Fibroblast of mammary gland (primary cell): ENCODE results near the gene UQCRC2.

Experiments
- DNase-seq: peaks from one replicate; pipeline ENCODE4 v3.0.0-alpha.2; 2010; ENCODE audit warnings: low read depth
- H3K4me3 ChIP-seq: 2 replicates; pipeline ENCODE4 v1.5.1; 2011; ENCODE audit warnings: low read depth, mild to moderate bottlenecking, low read length, moderate library complexity; ENCODE audit not compliant: control insufficient read depth
- CTCF ChIP-seq: conservative IDR thresholded peaks from 2 replicates; pipeline ENCODE4 v1.5.1; 2011; ENCODE audit warnings: low read depth, low read length, inconsistent platforms; ENCODE audit not compliant: control insufficient read depth, insufficient read depth

Gene UQCRC2

GRCh38 chr16:22004341-22004740 is 51.2 kb downstream of the UQCRC2 start:
- no peak for TF ChIP-seq CTCF
- no peak for DNase-seq
- H3K4me3 ChIP-seq: no peak overlapping the region

GRCh38 chr16:22005746-22006145 is 52.6 kb downstream of the UQCRC2 start:
- H3K4me3 ChIP-seq: no peak overlapping the region
- no peak for TF ChIP-seq CTCF
- no peak for DNase-seq

DNA sequence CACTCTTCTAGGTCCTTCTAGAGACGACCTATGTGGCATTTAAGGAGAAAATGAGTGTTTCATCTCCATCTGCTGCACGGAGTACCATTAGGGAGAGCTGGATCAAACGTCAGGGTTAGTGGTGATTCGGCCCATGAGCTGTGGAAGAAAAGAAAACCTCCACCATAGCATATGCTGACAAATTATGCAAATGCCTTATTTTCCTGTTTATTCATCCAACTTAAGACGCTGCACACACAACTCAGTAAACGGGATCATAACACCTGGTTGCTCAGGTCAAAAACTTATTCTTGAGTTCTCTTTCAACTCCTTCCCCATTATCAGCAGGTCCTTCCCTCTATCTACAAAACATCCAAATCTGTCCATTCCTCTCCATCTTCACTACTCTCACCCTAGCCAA is 53.5 kb downstream of the UQCRC2 start:
- no peak overlapping the region for H3K4me3 ChIP-seq
- no peak for DNase-seq
- no peak for TF ChIP-seq CTCF

- DNase-seq: no peak
- TF ChIP-seq CTCF: no peak
- H3K4me3 ChIP-seq: peak overlapping the region; percentile 72
Measured at GRCh38 chr16:22007159-22007508, 54.0 kb downstream of the UQCRC2 start.

DNA sequence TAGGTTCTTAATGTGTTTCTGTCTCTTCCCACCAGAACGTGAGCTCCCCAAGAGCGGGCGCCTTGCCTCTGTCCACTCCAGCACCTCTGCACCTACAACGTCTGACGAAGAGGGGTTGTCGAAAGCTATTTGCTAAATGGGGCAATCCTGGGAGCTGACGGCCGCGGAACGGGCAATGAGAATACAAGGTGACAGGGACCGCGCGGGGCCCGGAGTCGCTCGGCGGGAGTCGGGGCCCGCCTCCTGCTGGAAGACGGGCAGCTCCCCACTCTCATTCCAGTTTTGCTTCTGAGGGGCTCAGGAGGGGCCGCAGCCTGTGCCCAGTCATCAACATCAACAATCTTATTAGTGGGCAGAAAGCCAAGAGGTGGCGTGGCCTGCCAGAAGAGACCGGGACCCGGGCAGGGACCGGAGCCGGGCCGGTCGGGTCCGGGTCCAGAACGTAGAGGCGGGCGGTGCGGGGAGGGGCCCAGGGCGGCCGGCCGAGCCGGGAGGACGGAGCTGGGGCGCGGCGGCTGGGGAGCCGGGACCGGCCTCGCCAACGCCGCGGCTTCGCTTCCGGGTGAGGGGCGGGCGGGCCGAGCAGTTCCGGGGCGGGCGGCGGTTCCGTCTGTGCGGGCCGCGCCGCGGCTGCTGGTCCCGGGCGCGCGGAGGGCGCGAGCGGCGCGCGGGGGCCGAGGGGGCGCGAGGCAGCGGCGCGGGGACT is 54.5 kb downstream of the UQCRC2 start, which contains the start of gene MOSMO:
TSS of gene MOSMO (plus strand) at position 603 of the 706 bp plus-strand sequence. CDS start 191 bp downstream, outside the sequence.
- peak within 1 kb of the TSS; percentile 83 for H3K4me3 ChIP-seq
- DNase-seq: peak; percentile 64
- no peak for TF ChIP-seq CTCF

DNA sequence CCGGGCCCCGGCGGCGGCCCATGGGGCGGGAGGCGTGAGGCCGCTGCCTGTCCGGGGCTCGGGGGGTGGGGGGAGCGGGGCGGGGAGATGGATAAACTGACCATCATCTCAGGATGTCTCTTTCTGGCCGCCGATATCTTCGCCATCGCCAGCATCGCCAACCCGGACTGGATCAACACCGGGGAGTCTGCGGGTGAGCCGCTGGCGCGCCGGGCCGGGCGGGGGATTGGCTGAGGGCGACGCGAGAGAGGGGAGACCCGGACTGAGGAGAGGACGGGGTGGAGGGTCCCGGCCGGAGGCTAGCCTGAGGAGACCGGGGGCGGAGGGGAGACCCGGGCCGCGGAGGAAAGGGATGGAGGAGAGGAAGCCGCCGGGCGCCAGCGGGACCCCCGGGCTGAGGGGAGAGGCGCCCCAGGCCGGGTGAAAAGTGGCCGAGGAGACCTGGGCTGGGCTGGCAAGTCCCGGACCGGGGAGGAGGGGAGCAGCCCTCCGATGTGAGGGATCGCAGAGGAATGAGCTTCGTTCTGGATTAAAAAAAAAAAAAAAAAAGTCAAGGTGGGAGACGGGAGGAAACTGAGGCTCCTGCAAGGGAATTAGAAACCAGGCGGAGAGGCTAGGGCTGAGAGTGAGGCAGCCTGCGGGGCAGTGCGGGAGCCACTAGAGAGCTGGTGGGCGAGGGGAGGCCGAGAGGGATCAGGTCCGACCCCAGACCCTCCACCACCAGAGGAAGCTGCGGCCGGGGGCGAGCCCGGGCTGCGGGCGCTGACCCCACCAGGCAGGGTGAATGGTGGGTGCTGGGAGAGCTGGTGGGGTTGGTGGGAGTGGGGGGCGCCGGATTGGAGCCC is 55.3 kb downstream of the UQCRC2 start:
- DNase-seq: no peak
- no peak for TF ChIP-seq CTCF

More for the DNA sequence above, 55.3 kb downstream of the UQCRC2 start:
- H3K4me3 ChIP-seq: peak overlapping the region; percentile 83
